Daoy (cell line): ENCODE data around the gene SLC25A6. TPM values are rescaled to one million over a fixed set of nuclear protein-coding genes. Genes with fewer than 3 reads are reported as not detected.
"Not testable (repeated sequence)": the region's sequence is repeated elsewhere in the genome, so short reads cannot be mapped to it uniquely, and the experiment has no call there.

Source experiments
- DNase-seq: peaks from one replicate; pipeline ENCODE4 v3.0.0-alpha.2; 2015; ENCODE audit warnings: low read depth
- total RNA-seq: library from RNA; depleted of rRNA; stranded (reverse); fragments of >200 nt; shearing (Covaris generic); gene quantifications from 2 replicates; pipeline ENCODE4 v1.2.3, GENCODE V29; 2014

The SLC25A6 gene
- total RNA-seq, 1 experiment from 2014 or later, result 77.5 TPM

- no peak for DNase-seq
Observed at GRCh38 chrX:1412551-1413161, 20.7 kb upstream of the SLC25A6 start.

GRCh38 chrX:1411326-1411725, 19.4 kb upstream of the SLC25A6 start:
- DNase-seq, result no peak

GRCh38 chrX:1407035-1407434, 15.1 kb upstream of the SLC25A6 start:
- DNase-seq, result no peak

GRCh38 chrX:1405769-1406168, 13.9 kb upstream of the SLC25A6 start:
- DNase-seq, result not testable (repeated sequence)

GRCh38 chrX:1403867-1404266, 12.0 kb upstream of the SLC25A6 start:
- not testable (repeated sequence) for DNase-seq

- no peak for DNase-seq
Observed at GRCh38 chrX:1403228-1403627, 11.3 kb upstream of the SLC25A6 start.

- DNase-seq, result no peak
Observed at GRCh38 chrX:1401611-1402430, 9.9 kb upstream of the SLC25A6 start.

- no peak for DNase-seq
Observed at GRCh38 chrX:1400742-1401471, 9.0 kb upstream of the SLC25A6 start.

GRCh38 chrX:1400049-1400448, 8.1 kb upstream of the SLC25A6 start:
- DNase-seq, result no peak

GRCh38 chrX:1398431-1399340, 6.8 kb upstream of the SLC25A6 start:
- no peak for DNase-seq

GRCh38 chrX:1397441-1398270, 5.7 kb upstream of the SLC25A6 start:
- DNase-seq, result no peak

- DNase-seq, result no peak
Observed at GRCh38 chrX:1397001-1397400, 5.1 kb upstream of the SLC25A6 start.

- no peak for DNase-seq
Observed at GRCh38 chrX:1395646-1396216, 3.8 kb upstream of the SLC25A6 start.

GRCh38 chrX:1394731-1395501, 3.0 kb upstream of the SLC25A6 start:
- DNase-seq, result no peak

- no peak for DNase-seq
Observed at GRCh38 chrX:1393871-1394615, 2.1 kb upstream of the SLC25A6 start.

- peak; percentile 68 for DNase-seq
Observed at GRCh38 chrX:1392376-1393068, 609 bp upstream of the SLC25A6 start.

- no peak for DNase-seq
Observed at GRCh38 chrX:1391370-1391706, 575 bp downstream of the SLC25A6 start.

GRCh38 chrX:1390621-1391369, 1.1 kb downstream of the SLC25A6 start:
- no peak for DNase-seq
